ENCODE results near the gene DYNLRB1. TPM values are rescaled to one million over a fixed set of nuclear protein-coding genes. Genes with fewer than 3 reads are reported as not detected.

DYNLRB1 gene
- total and polyA plus RNA-seq, 9 of the 15 experiments (the other 6 are each of a cell fraction or from before 2014, with no cell fraction given): 48.7 to 358 (median 121) TPM

DNA sequence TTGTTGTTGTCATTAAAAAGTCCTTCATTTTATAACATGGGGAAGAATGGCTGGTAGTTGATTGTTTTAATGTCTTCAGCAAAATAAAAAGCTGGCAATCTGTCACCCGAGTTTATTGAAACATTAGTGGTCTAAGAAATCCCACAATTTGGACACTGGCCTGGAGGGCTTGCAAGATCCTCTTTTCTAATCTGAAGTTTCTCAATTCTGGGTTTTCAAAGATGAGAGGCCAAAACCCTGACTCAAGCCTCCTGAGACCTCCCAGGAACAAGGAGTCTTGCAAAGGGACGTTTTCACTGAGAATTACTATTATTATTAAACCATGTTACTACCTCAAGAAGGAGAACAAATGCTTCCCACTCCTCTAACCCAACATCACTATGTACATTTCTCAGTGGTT, 61.8 kb downstream of the DYNLRB1 start:
- H2AFZ ChIP-seq (ENCODE audit: low read depth, low read length): no peak overlapping the region
- DNase-seq (ENCODE audit: extremely low read depth in 1 of 4, low spot score in 3 of 4) (no peak), ATAC-seq (no peak), FAIRE-seq (no peak)
- no peaks in the 10 kb centered on the region for H3K27me3 ChIP-seq (ENCODE audit: control insufficient read depth in 2 of 2, insufficient read depth in 2 of 2, low read length in 2 of 2)
- no peak overlapping the region for H3K4me3 ChIP-seq
- no peak overlapping the region for H3K27ac ChIP-seq (ENCODE audit: extremely low read depth, low read depth, low read length)
- no peaks in the 10 kb centered on the region; the same call in 1 of the 2 replicates for H4K20me1 ChIP-seq (replicated peaks; ENCODE audit: control insufficient read depth, insufficient read depth, low read length)
- intact Hi-C loops (cut with micrococcal nuclease) (no loop called here), in situ Hi-C loops (cut with MboI) (no loop called here)
- CTCF ChIA-PET (ENCODE audit: low intra/inter-chr PET ratio): no interaction called here
- no peaks in the 10 kb centered on the region for H3K4me1 ChIP-seq (replicated peaks in 1 of 2; ENCODE audit: control insufficient read depth in 2 of 2, insufficient read depth in 2 of 2, low read length in 2 of 2)
- H3K4me2 ChIP-seq (ENCODE audit: insufficient read depth, low read length): no peak overlapping the region
- no peaks in the 10 kb centered on the region for H3K9me3 ChIP-seq (replicated peaks; ENCODE audit: control insufficient read depth, insufficient read depth, low read depth, low read length)
- no peaks in the 10 kb centered on the region for H3K9me1 ChIP-seq (ENCODE audit: control insufficient read depth, insufficient read depth, low read length)
- POLR2A ChIA-PET: interaction anchor here (0.8 kb wide), 1 partner anchor 133 kb away, joined by 3 read pairs; no protein-coding TSS in a partner anchor
- 16% methylated on average over 2 of the region's 2 CpGs for WGBS (ENCODE audit: insufficient coverage, low coverage, missing lambda C conversion rate)
- H3K9ac ChIP-seq (ENCODE audit: insufficient read depth in 1 of 2, low read depth in 2 of 2, low read length in 2 of 2): no peak overlapping the region
- H3K36me3 ChIP-seq (ENCODE audit: control insufficient read depth, insufficient read depth, low read length): peaks cover 26% of the 10 kb centered on the region; the same call in 2 of the 3 replicates
- no peaks in the 10 kb centered on the region for H3K79me2 ChIP-seq (ENCODE audit: control insufficient read depth, insufficient read depth, low read length)
- BruUV-seq (replicated peaks): no TSS peak
- no peak for TF ChIP-seq KAT8 (IDR thresholded peaks at IDR 0.05; ENCODE audit: low read depth)
- no peak for TF ChIP-seq TARDBP (IDR thresholded peaks at IDR 0.05)
- TF ChIP-seq CREB5 (CRISPR knock-in tag; IDR thresholded peaks at IDR 0.05): no peak
- TF ChIP-seq NR2C2 (CRISPR knock-in tag; IDR thresholded peaks at IDR 0.05): no peak
- no peak for TF ChIP-seq NR2C2 (tag; IDR thresholded peaks at IDR 0.05)
- no peak for TF ChIP-seq ATF7 (IDR thresholded peaks at IDR 0.05)
- no peak for TF ChIP-seq RFX1 (IDR thresholded peaks at IDR 0.05)
- TF ChIP-seq ATF1 (CRISPR knock-in tag; IDR thresholded peaks at IDR 0.05): no peak
- TF ChIP-seq ATF1 (tag; IDR thresholded peaks at IDR 0.05): no peak
- TF ChIP-seq, protein P1, sequence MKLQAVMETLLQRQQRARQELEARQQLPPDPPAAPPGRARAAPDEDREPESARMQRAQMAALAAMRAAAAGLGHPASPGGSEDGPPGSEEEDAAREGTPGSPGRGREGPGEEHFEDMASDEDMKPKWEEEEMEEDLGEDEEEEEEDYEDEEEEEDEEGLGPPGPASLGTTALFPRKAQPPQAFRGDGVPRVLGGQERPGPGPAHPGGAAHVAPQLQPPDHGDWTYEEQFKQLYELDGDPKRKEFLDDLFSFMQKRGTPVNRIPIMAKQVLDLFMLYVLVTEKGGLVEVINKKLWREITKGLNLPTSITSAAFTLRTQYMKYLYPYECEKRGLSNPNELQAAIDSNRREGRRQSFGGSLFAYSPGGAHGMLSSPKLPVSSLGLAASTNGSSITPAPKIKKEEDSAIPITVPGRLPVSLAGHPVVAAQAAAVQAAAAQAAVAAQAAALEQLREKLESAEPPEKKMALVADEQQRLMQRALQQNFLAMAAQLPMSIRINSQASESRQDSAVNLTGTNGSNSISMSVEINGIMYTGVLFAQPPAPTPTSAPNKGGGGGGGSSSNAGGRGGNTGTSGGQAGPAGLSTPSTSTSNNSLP (IDR thresholded peaks at IDR 0.05; ENCODE audit: borderline replicate concordance, low read depth, low read length): no peak
- no peak for TF ChIP-seq SRSF9 (IDR thresholded peaks at IDR 0.05; ENCODE audit: borderline replicate concordance, low read depth, low read length)
- no peak for TF ChIP-seq KLF16 (IDR thresholded peaks at IDR 0.05)
- TF ChIP-seq, protein P2, sequence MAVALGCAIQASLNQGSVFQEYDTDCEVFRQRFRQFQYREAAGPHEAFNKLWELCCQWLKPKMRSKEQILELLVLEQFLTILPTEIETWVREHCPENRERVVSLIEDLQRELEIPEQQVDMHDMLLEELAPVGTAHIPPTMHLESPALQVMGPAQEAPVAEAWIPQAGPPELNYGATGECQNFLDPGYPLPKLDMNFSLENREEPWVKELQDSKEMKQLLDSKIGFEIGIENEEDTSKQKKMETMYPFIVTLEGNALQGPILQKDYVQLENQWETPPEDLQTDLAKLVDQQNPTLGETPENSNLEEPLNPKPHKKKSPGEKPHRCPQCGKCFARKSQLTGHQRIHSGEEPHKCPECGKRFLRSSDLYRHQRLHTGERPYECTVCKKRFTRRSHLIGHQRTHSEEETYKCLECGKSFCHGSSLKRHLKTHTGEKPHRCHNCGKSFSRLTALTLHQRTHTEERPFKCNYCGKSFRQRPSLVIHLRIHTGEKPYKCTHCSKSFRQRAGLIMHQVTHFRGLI (CRISPR knock-in tag; IDR thresholded peaks at IDR 0.05): no peak
- TF ChIP-seq ZNF717 (CRISPR knock-in tag; IDR thresholded peaks at IDR 0.05): no peak
- TF ChIP-seq ZNF609 (CRISPR knock-in tag; IDR thresholded peaks at IDR 0.05; ENCODE audit: borderline replicate concordance): no peak
- TF ChIP-seq PHB2 (IDR thresholded peaks at IDR 0.05; ENCODE audit: low read depth): no peak

Measured in K562 (cell line).